Measurements from ENCODE around the gene KCNAB1.

GRCh38 chr3:156216852-156217251 lies 96.5 kb downstream of the KCNAB1 start:
- TF ChIP-seq CTCF (IDR thresholded peaks at IDR 0.05): no peak
- TF ChIP-seq POLR2A (IDR thresholded peaks at IDR 0.05): no peak

All from lower leg skin (tissue), 3 donors.